ENCODE measurements around the gene HEMGN. TPM values are rescaled to one million over a fixed set of nuclear protein-coding genes. Genes with fewer than 3 reads are reported as not detected.

The HEMGN gene
- polyA plus RNA-seq, 1 donor from 2014 or later: 0.44 TPM

GRCh38 chr9:97905228-97905627, 32.7 kb downstream of the HEMGN start:
- peaks cover 8% of the 10 kb centered on the region for H3K36me3 Mint-ChIP-seq
- H3K9me3 Mint-ChIP-seq: no peaks in the 10 kb centered on the region
- peak overlapping the region; percentile 31 to 83 (median 46) for H3K27ac Mint-ChIP-seq
- peaks cover 21 to 44% (median 36%) of the 10 kb centered on the region in 3 donors for H3K4me1 Mint-ChIP-seq
- peak overlapping the region in 2 of 4 donors; percentile 25 to 63 for H3K4me3 Mint-ChIP-seq
- no peaks in the 10 kb centered on the region for H3K27me3 Mint-ChIP-seq

GRCh38 chr9:97904725-97905124, 33.2 kb downstream of the HEMGN start:
- Mint-ChIP-seq H3K9me3 (no peaks in the 10 kb centered on the region), H3K36me3 (peaks cover 6% of the 10 kb centered on the region), H3K4me3 (no peak overlapping the region), H3K27me3 (no peaks in the 10 kb centered on the region), H3K27ac (peak overlapping the region; percentile 31 to 83 (median 46)), H3K4me1 (peaks cover 18 to 39% (median 32%) of the 10 kb centered on the region in 3 donors)

- no peaks in the 10 kb centered on the region for H3K27me3 Mint-ChIP-seq
- peaks cover 4% of the 10 kb centered on the region for H3K36me3 Mint-ChIP-seq
- H3K9me3 Mint-ChIP-seq: no peaks in the 10 kb centered on the region
- peaks cover 13 to 32% (median 27%) of the 10 kb centered on the region in 3 donors for H3K4me1 Mint-ChIP-seq
- no peak overlapping the region for H3K4me3 Mint-ChIP-seq
- no peak overlapping the region for H3K27ac Mint-ChIP-seq
Observed at GRCh38 chr9:97903177-97903576, 34.8 kb downstream of the HEMGN start.

GRCh38 chr9:97900738-97901565, 37.0 kb downstream of the HEMGN start:
- Mint-ChIP-seq H3K4me1 (peaks cover 2 to 17% (median 15%) of the 10 kb centered on the region in 3 donors), H3K27ac (no peak overlapping the region), H3K27me3 (no peaks in the 10 kb centered on the region), H3K4me3 (no peak overlapping the region), H3K36me3 (no peaks in the 10 kb centered on the region), H3K9me3 (no peaks in the 10 kb centered on the region)

- Mint-ChIP-seq H3K4me3 (peak overlapping the region in 1 of 4 donors; percentile 55), H3K27ac (peak overlapping the region in 1 of 3 donors; percentile 68), H3K9me3 (no peaks in the 10 kb centered on the region), H3K4me1 (peaks cover 2 to 11% (median 11%) of the 10 kb centered on the region in 3 donors), H3K36me3 (peaks cover 2% of the 10 kb centered on the region), H3K27me3 (no peaks in the 10 kb centered on the region)
Observed at GRCh38 chr9:97900103-97900737, 37.8 kb downstream of the HEMGN start.

GRCh38 chr9:97895695-97896332, 42.2 kb downstream of the HEMGN start:
- H3K9me3 Mint-ChIP-seq: peaks cover 4 to 7% (median 5%) of the 10 kb centered on the region in 3 donors
- H3K27ac Mint-ChIP-seq: no peak overlapping the region
- no peaks in the 10 kb centered on the region for H3K27me3 Mint-ChIP-seq
- H3K4me1 Mint-ChIP-seq: peaks cover 0 to 2% (median 0%) of the 10 kb centered on the region in 3 donors
- H3K36me3 Mint-ChIP-seq: peaks cover 9% of the 10 kb centered on the region
- peak overlapping the region in 1 of 4 donors; percentile 9 for H3K4me3 Mint-ChIP-seq

- peaks cover 9% of the 10 kb centered on the region for H3K36me3 Mint-ChIP-seq
- no peak overlapping the region for H3K4me3 Mint-ChIP-seq
- no peaks in the 10 kb centered on the region for H3K27me3 Mint-ChIP-seq
- no peak overlapping the region for H3K27ac Mint-ChIP-seq
- peaks cover 4 to 7% (median 5%) of the 10 kb centered on the region in 3 donors for H3K9me3 Mint-ChIP-seq
- H3K4me1 Mint-ChIP-seq: no peaks in the 10 kb centered on the region
Observed at GRCh38 chr9:97895211-97895610, 42.8 kb downstream of the HEMGN start.

GRCh38 chr9:97892421-97892820, 45.6 kb downstream of the HEMGN start:
- H3K27me3 Mint-ChIP-seq: no peaks in the 10 kb centered on the region
- no peak overlapping the region for H3K27ac Mint-ChIP-seq

GRCh38 chr9:97891736-97892135, 46.2 kb downstream of the HEMGN start:
- Mint-ChIP-seq H3K27me3 (no peaks in the 10 kb centered on the region), H3K4me3 (no peak overlapping the region), H3K36me3 (peaks cover 10% of the 10 kb centered on the region), H3K9me3 (peaks cover 4 to 7% (median 5%) of the 10 kb centered on the region in 3 donors), H3K27ac (no peak overlapping the region), H3K4me1 (peaks cover 0 to 2% (median 0%) of the 10 kb centered on the region in 3 donors)

More at GRCh38 chr9:97892421-97892820, 45.6 kb downstream of the HEMGN start:
- H3K9me3 Mint-ChIP-seq: peaks cover 4 to 7% (median 5%) of the 10 kb centered on the region in 3 donors
- H3K36me3 Mint-ChIP-seq: peaks cover 10% of the 10 kb centered on the region
- H3K4me1 Mint-ChIP-seq: peaks cover 0 to 2% (median 0%) of the 10 kb centered on the region in 3 donors
- H3K4me3 Mint-ChIP-seq: no peak overlapping the region

GRCh38 chr9:97889941-97890887, 47.8 kb downstream of the HEMGN start:
- Mint-ChIP-seq H3K4me3 (no peak overlapping the region), H3K9me3 (peaks cover 4 to 7% (median 5%) of the 10 kb centered on the region in 3 donors), H3K4me1 (peaks cover 0 to 2% (median 0%) of the 10 kb centered on the region in 3 donors), H3K27me3 (no peaks in the 10 kb centered on the region), H3K36me3 (peaks cover 8% of the 10 kb centered on the region), H3K27ac (no peak overlapping the region)

- Mint-ChIP-seq H3K27ac (no peak overlapping the region), H3K36me3 (peaks cover 9% of the 10 kb centered on the region), H3K27me3 (no peaks in the 10 kb centered on the region), H3K4me1 (no peaks in the 10 kb centered on the region), H3K9me3 (no peaks in the 10 kb centered on the region), H3K4me3 (no peak overlapping the region)
Observed at GRCh38 chr9:97880336-97880735, 57.6 kb downstream of the HEMGN start.

All from IgD-negative memory B cell (primary cell).